Natural killer cell treated with Interleukin-12 subunit alpha and Interleukin-12 subunit beta and Interleukin-15 and Interleukin-18, amount 100 ng/mL, for 72 hours (primary cell): ENCODE measurements around the gene TSFM. TPM values are rescaled to one million over a fixed set of nuclear protein-coding genes. Genes with fewer than 3 reads are reported as not detected.

ENCODE experiments used
- ATAC-seq, 2 donors: fragments of 150-1000 bp; cut with Tn5 transposase in 1 of 2; sonication (Bioruptor Pico), chemical (Tn5 transposase) in 1 of 2; 2 replicates each; pipeline ENCODE4 v1.10.0; 2021
- DNase-seq: peaks from one replicate; pipeline ENCODE4 v3.0.0; 2022; ENCODE audit warnings: low spot score
- H3K27ac Mint-ChIP-seq, 2 donors: 1 replicate in 1 of 2; 2 replicates in 1 of 2; pipeline ENCODE4 v1.8.0; 2022; ENCODE audit warnings: mixed read lengths in 2 of 2, mild to moderate bottlenecking in 1 of 2, moderate library complexity in 1 of 2
- H3K27me3 Mint-ChIP-seq, 2 donors: 1 replicate in 1 of 2; 2 replicates in 1 of 2; pipeline ENCODE4 v1.8.0; 2022; ENCODE audit warnings: mixed read lengths in 2 of 2
- H3K36me3 Mint-ChIP-seq: one replicate; pipeline ENCODE4 v1.8.0; 2022; ENCODE audit warnings: mixed read lengths
- H3K4me1 Mint-ChIP-seq, 2 donors: 1 replicate in 1 of 2; 2 replicates in 1 of 2; pipeline ENCODE4 v1.8.0; 2022; ENCODE audit warnings: low read depth in 2 of 2, mixed read lengths in 2 of 2, mild to moderate bottlenecking in 1 of 2
- H3K4me3 Mint-ChIP-seq: one replicate; pipeline ENCODE4 v1.8.0; 2022; ENCODE audit warnings: mixed read lengths
- H3K9me3 Mint-ChIP-seq: 2 replicates; pipeline ENCODE4 v1.8.0; 2022; ENCODE audit warnings: mixed read lengths
- total RNA-seq, 2 donors: library from RNA; stranded (reverse); gene quantifications; one replicate each; pipeline ENCODE4 v1.2.3, GENCODE V29; 2022

The TSFM gene
- total RNA-seq, 2 donors from 2014 or later = 43.2 to 44.6 TPM

DNA sequence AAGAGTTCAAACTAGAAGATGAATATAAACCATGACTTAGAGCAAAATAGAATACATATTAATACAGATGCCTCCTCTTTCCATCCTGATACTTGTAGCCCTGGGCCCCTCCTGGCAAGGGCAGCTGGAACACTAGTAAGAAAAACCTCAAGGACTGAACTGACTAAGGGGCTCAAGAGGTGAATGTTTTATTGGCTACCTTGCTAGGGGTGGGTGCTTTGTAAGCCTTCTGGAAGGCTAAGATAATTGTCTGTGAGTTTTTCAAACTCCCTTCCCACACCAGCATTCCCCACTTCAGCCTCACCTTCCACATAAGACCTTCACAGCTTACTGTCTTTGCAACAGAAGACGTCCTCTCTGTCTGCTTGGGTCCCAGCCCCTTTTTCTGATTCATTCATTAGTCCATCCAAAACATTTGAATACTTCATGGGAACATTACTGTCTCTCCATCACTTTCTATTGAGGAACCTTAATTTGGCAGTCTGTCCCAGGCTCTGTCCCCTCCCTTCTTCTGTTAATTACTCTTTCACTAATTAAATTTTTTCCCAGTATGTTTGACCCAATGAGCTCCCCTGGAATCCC is 28.7 kb upstream of the TSFM start:
- no peak for DNase-seq
- H3K9me3 Mint-ChIP-seq = no peaks in the 10 kb centered on the region
- H3K4me1 Mint-ChIP-seq = peaks cover 59 to 60% of the 10 kb centered on the region in 2 donors
- peaks cover 19% of the 10 kb centered on the region for H3K36me3 Mint-ChIP-seq
- H3K27me3 Mint-ChIP-seq = no peaks in the 10 kb centered on the region
- peak overlapping the region; percentile 88 to 90 for H3K27ac Mint-ChIP-seq
- ATAC-seq = no peak
- peak overlapping the region; percentile 94 for H3K4me3 Mint-ChIP-seq

DNA sequence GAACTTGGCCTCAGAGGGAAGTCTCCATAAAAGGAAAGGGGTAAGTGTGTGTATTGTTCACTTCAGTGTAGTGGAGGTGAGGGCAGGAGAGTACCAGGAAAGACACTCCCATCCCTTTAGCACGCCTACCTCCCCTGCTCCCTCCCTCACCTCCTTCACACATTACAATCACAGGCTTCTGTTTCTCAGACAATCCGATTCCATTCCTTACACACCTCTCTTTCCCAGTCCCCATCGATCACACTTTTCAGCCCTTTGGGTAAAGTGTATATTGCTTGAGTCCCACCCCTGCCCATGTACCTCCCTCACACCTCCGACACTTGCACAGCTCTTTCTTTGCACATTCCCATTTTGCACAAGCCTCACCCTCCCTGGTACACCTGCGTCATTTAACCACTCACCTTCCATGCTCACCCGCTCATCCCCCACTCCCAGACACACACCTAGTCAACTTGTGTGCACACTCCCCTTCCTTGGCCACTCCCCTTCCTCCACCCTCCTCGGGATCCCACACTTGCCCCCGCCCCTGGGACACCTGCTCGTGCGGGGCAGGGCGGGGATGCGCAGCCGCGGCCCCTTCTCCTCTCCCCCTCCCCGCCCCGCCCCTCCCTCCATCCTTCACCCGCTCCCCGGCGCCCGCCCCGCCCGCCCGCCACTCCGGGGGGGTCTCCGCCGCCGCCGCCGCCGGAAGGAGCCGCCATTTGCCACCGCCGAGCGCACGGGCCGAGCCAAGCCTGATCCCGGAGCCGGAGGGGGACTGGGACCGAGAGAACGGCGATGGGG is 28.0 kb upstream of the TSFM start, which contains the start of gene MARCHF9:
Gene MARCHF9 (plus strand): TSS at position 693 of the 783 bp plus-strand sequence. CDS start 426 bp downstream, outside the sequence.
- Mint-ChIP-seq H3K9me3 (no peaks in the 10 kb centered on the region), H3K36me3 (peaks cover 14% of the 10 kb centered on the region), H3K4me3 (peak within 1 kb of the TSS; percentile 94), H3K27ac (peak within 1 kb of the TSS; percentile 88 to 90), H3K27me3 (no peaks in the 10 kb centered on the region), H3K4me1 (peaks cover 59 to 60% of the 10 kb centered on the region in 2 donors)
- DNase-seq (no peak), ATAC-seq (peak; percentile 38 to 42)

DNA sequence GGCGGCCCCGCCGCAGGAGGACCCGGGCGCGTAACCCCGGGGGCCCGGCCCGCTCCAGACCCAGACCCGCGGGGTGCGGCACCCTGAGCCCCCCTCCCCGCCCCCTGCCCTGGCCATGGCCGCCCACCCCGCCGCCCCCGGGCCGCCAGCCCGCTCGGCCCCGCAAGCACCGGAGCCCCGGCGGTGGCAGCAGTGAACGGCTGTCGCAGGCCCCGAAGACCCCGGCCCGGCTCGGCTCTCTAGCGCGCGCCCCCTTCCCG is 27.5 kb upstream of the TSFM start:
- H3K9me3 Mint-ChIP-seq = no peaks in the 10 kb centered on the region
- no peaks in the 10 kb centered on the region for H3K27me3 Mint-ChIP-seq

DNA sequence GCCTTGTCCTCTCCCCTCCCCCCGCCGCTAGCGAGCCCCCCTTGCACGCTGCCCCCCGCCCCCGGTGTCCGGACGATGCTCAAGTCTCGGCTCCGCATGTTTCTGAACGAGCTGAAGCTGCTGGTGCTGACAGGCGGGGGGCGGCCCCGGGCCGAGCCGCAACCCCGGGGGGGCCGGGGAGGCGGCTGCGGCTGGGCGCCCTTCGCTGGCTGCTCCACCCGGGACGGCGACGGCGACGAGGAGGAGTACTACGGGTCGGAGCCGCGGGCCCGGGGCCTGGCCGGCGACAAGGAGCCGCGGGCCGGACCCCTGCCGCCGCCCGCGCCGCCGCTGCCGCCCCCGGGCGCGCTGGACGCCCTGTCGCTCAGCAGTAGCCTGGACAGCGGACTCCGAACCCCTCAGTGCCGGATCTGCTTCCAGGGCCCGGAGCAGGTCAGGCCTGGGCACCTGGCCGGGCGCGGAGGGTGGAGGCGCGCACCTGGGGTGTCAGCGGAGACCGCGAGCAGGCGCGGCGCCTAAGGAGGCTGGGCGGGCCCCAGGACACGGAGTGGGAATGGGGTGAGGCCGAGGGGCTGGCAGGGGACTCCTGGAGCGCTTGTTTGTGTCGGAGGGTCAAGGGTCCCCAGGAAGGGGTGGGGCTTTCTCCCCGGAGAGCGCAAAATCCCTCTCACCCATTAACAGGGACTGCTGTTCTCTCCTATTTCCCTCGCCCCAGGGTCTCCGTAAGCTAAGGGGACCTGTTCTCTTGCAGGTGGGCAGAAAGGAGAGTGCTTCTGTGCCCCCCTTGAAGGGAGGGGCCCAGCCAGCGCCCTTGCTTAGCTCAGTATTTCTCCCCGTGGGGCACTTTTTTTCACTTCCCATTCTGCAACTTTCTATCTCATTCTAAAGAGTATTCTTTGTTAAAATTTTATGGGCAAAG is 26.9 kb upstream of the TSFM start:
- peaks cover 55 to 58% of the 10 kb centered on the region in 2 donors for H3K4me1 Mint-ChIP-seq

More for the DNA sequence above, 27.5 kb upstream of the TSFM start:
- DNase-seq (no peak), ATAC-seq (no peak)
- Mint-ChIP-seq H3K4me3 (no peak overlapping the region), H3K36me3 (peaks cover 14% of the 10 kb centered on the region), H3K4me1 (peaks cover 59 to 64% of the 10 kb centered on the region in 2 donors), H3K27ac (no peak overlapping the region)

DNA sequence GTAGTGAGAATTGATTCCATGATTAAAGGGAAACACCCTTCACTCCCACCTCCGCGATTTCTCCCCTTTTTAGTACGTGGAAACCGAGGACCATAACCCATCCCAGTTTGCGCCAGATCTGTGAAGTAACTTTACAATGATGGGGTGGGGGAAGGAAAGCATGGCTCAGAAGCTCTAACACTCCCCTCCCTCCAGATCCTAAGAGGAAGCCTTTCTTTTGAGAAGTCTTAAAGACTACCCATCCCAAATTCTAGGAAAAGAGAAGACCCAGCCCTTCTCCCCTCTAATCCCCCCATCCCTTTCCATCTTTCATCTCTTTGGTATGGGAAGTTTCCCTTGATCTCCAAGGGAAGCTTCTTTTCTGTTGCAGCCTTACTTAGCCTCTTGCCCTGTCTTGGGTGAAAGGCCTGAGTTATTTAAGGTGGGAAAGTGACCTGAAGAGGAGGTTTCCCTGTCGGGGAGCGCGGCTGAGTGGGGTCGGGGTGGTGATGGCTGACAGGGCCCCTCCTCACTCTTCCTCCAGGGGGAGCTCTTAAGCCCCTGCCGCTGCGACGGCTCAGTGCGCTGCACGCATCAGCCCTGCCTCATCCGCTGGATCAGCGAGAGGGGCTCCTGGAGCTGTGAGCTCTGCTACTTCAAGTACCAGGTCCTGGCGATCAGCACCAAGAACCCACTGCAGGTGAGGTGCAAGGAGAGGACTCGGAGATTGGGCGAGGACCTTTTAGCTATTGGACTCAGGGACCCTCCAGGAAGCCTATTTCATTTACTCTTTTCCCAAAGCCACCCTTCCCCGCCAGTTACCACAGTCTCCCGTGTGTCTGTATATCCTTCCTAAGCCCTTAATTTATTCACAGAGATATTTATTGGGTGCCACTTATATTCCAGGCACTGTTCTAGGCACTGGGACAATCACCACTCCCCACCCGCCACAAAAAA is 25.9 kb upstream of the TSFM start:
- H3K9me3 Mint-ChIP-seq = no peaks in the 10 kb centered on the region
- H3K36me3 Mint-ChIP-seq = peaks cover 3% of the 10 kb centered on the region
- peaks cover 45 to 56% of the 10 kb centered on the region in 2 donors for H3K4me1 Mint-ChIP-seq
- H3K27ac Mint-ChIP-seq = peak overlapping the region; percentile 63 to 86
- ATAC-seq (peak in 1 of 2 donors; percentile 31), DNase-seq (peak; percentile 76)
- peak overlapping the region; percentile 88 for H3K4me3 Mint-ChIP-seq
- H3K27me3 Mint-ChIP-seq = no peaks in the 10 kb centered on the region

More for the DNA sequence above, 26.9 kb upstream of the TSFM start:
- DNase-seq (no peak), ATAC-seq (no peak)
- H3K27me3 Mint-ChIP-seq = no peaks in the 10 kb centered on the region
- no peaks in the 10 kb centered on the region for H3K9me3 Mint-ChIP-seq
- peak overlapping the region; percentile 88 for H3K4me3 Mint-ChIP-seq
- H3K27ac Mint-ChIP-seq = peak overlapping the region; percentile 63 to 86
- H3K36me3 Mint-ChIP-seq = peaks cover 9% of the 10 kb centered on the region

DNA sequence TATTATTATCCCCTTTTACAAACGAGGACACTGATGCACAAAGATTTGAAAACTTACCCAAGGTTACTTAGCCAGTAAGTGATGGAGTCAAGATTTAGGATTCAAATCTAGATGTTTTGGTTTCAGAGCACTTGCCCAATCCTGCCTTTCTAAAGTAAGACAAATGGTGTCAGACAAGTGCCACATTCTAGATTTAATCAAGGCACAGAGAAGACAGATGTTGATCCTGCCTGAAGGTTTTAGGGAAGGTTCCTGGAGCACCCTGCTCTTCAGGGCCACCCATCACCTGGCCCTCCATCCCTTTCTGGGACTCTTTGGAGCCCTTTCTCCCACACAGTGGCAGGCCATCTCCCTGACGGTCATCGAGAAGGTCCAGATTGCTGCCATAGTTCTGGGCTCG is 24.8 kb upstream of the TSFM start:
- Mint-ChIP-seq H3K36me3 (no peaks in the 10 kb centered on the region), H3K9me3 (no peaks in the 10 kb centered on the region), H3K4me3 (no peak overlapping the region), H3K4me1 (peaks cover 38 to 50% of the 10 kb centered on the region in 2 donors), H3K27me3 (no peaks in the 10 kb centered on the region), H3K27ac (no peak overlapping the region)
- no peak for DNase-seq
- no peak for ATAC-seq

DNA sequence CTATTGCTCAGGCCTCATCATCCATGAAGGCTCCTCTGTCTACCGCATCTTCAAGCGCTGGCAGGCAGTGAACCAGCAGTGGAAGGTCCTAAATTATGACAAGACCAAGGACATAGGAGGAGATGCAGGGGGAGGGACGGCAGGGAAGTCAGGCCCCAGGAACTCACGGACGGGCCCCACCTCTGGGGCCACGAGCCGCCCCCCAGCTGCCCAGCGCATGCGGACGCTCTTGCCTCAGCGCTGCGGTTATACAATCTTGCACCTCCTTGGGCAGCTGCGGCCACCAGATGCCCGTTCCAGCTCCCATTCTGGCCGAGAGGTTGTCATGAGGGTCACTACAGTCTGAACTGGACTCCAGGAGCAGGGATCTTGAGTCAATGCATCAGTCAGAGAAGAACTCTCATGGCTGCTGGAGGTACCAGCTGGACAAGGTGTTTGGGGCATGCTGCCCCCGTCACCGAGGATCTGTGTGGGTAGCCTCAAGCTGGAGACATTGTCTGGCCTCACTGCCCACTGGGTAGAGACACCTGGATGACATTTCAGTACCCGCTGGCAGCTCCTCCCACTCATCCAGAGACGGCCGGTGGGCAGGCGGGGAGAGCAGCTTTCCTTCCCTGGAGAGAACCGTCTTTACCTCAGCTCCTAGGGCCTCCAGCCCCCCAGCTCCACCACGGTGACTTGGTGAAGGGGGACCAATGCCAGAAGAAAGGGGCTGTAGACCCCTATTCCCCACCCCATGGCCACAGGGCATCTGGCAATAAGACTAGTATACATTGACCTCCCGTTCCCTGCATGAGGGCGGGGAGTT is 23.8 kb upstream of the TSFM start:
- Mint-ChIP-seq H3K27me3 (peaks cover 3 to 5% of the 10 kb centered on the region in 2 donors), H3K27ac (no peak overlapping the region), H3K36me3 (no peaks in the 10 kb centered on the region), H3K9me3 (no peaks in the 10 kb centered on the region), H3K4me3 (no peak overlapping the region), H3K4me1 (peaks cover 28 to 44% of the 10 kb centered on the region in 2 donors)
- DNase-seq (peak; percentile 46), ATAC-seq (no peak)

GRCh38 chr12:57759360-57759980 is 23.1 kb upstream of the TSFM start:
- Mint-ChIP-seq H3K4me3 (no peak overlapping the region), H3K36me3 (no peaks in the 10 kb centered on the region), H3K4me1 (peaks cover 27 to 42% of the 10 kb centered on the region in 2 donors)

GRCh38 chr12:57760347-57760982 is 22.1 kb upstream of the TSFM start:
- ATAC-seq = no peak
- H3K4me1 Mint-ChIP-seq = peaks cover 32 to 45% of the 10 kb centered on the region in 2 donors

More at GRCh38 chr12:57759360-57759980, 23.1 kb upstream of the TSFM start:
- DNase-seq (peak; percentile 29), ATAC-seq (no peak)
- Mint-ChIP-seq H3K9me3 (no peaks in the 10 kb centered on the region), H3K27ac (no peak overlapping the region), H3K27me3 (peaks cover 8 to 12% of the 10 kb centered on the region in 2 donors)

GRCh38 chr12:57761391-57761998 is 21.1 kb upstream of the TSFM start:
- Mint-ChIP-seq H3K9me3 (no peaks in the 10 kb centered on the region), H3K27me3 (peaks cover 9 to 17% of the 10 kb centered on the region in 2 donors), H3K4me1 (peaks cover 34 to 47% of the 10 kb centered on the region in 2 donors), H3K36me3 (no peaks in the 10 kb centered on the region), H3K27ac (no peak overlapping the region), H3K4me3 (no peak overlapping the region)
- ATAC-seq = no peak
- DNase-seq = no peak

More at GRCh38 chr12:57760347-57760982, 22.1 kb upstream of the TSFM start:
- no peak overlapping the region for H3K27ac Mint-ChIP-seq
- H3K4me3 Mint-ChIP-seq = no peak overlapping the region
- H3K9me3 Mint-ChIP-seq = no peaks in the 10 kb centered on the region
- H3K36me3 Mint-ChIP-seq = no peaks in the 10 kb centered on the region
- peak; percentile 20 for DNase-seq
- peaks cover 8 to 13% of the 10 kb centered on the region in 2 donors for H3K27me3 Mint-ChIP-seq

- no peak for ATAC-seq
- H3K27ac Mint-ChIP-seq = no peak overlapping the region
- no peak overlapping the region for H3K4me3 Mint-ChIP-seq
- H3K36me3 Mint-ChIP-seq = no peaks in the 10 kb centered on the region
- H3K27me3 Mint-ChIP-seq = peaks cover 12 to 21% of the 10 kb centered on the region in 2 donors
- no peaks in the 10 kb centered on the region for H3K9me3 Mint-ChIP-seq
- no peak for DNase-seq
- H3K4me1 Mint-ChIP-seq = peaks cover 32 to 49% of the 10 kb centered on the region in 2 donors
Observed at GRCh38 chr12:57762463-57762862, 20.1 kb upstream of the TSFM start.
